PFSK-1 (cell line): ENCODE data around the gene MPZL3.

ENCODE experiments used
- POLR2AphosphoS5 ChIP-seq: IDR thresholded peaks from 2 replicates; pipeline ENCODE4 v1.6.1; 2012; ENCODE audit warnings: low read depth, mild to moderate bottlenecking, control low read depth, low read length, moderate library complexity
- SIN3A ChIP-seq: IDR thresholded peaks from 2 replicates; pipeline ENCODE4 v1.6.1; 2012; ENCODE audit warnings: mild to moderate bottlenecking, low read length, moderate library complexity, borderline replicate concordance; ENCODE audit not compliant: insufficient read depth

- TF ChIP-seq POLR2AphosphoS5 (no peak), SIN3A (no peak)
Measured at GRCh38 chr11:118247041-118247440, 5.1 kb downstream of the MPZL3 start.
